RWPE2 (cell line): ENCODE measurements around the gene KAT7.

Source experiments
- ATAC-seq: fragments of 200-7000 bp; cut with Tn5 transposase; 3 replicates; pipeline ENCODE4 v1.9.1; 2021; ENCODE audit warnings: low read depth
- DNase-seq: peaks from one replicate; pipeline ENCODE4 v3.0.0-alpha.2; 2020; ENCODE audit warnings: low spot score
- H3K27ac ChIP-seq: fragments of 450-650 bp; 2 replicates; pipeline ENCODE4 v1.5.1; 2017; ENCODE audit warnings: mild to moderate bottlenecking; ENCODE audit not compliant: poor library complexity, severe bottlenecking
- H3K27me3 ChIP-seq: fragments of 250-450 bp; sonication (Bioruptor Pico); 2 replicates; pipeline ENCODE4 v1.5.1; 2021; ENCODE audit warnings: mild to moderate bottlenecking, moderate library complexity; ENCODE audit not compliant: insufficient read depth, poor library complexity, severe bottlenecking
- H3K36me3 ChIP-seq: fragments of 250-450 bp; sonication (Bioruptor Pico); 2 replicates; pipeline ENCODE4 v1.5.1; 2020; ENCODE audit warnings: low read depth, mild to moderate bottlenecking, moderate library complexity
- H3K4me1 ChIP-seq: fragments of 250-450 bp; sonication (Bioruptor Pico); 2 replicates; pipeline ENCODE4 v1.5.1; 2021; ENCODE audit warnings: mild to moderate bottlenecking, moderate library complexity; ENCODE audit not compliant: insufficient read depth, poor library complexity, severe bottlenecking
- H3K4me3 ChIP-seq: fragments of 250-450 bp; sonication (Bioruptor Pico); 2 replicates; pipeline ENCODE4 v1.5.1; 2021; ENCODE audit warnings: mild to moderate bottlenecking, moderate library complexity; ENCODE audit not compliant: severe bottlenecking
- H3K9me3 ChIP-seq: fragments of 250-450 bp; sonication (Bioruptor Pico); 2 replicates; pipeline ENCODE4 v1.5.1; 2021; ENCODE audit warnings: mild to moderate bottlenecking, moderate library complexity; ENCODE audit not compliant: severe bottlenecking
- CTCF ChIP-seq: fragments of 450-650 bp; IDR thresholded peaks from one replicate; pipeline ENCODE4 v1.5.1; 2017; ENCODE audit warnings: mild to moderate bottlenecking, moderate library complexity; ENCODE audit not compliant: poor library complexity, severe bottlenecking

KAT7 gene

DNA sequence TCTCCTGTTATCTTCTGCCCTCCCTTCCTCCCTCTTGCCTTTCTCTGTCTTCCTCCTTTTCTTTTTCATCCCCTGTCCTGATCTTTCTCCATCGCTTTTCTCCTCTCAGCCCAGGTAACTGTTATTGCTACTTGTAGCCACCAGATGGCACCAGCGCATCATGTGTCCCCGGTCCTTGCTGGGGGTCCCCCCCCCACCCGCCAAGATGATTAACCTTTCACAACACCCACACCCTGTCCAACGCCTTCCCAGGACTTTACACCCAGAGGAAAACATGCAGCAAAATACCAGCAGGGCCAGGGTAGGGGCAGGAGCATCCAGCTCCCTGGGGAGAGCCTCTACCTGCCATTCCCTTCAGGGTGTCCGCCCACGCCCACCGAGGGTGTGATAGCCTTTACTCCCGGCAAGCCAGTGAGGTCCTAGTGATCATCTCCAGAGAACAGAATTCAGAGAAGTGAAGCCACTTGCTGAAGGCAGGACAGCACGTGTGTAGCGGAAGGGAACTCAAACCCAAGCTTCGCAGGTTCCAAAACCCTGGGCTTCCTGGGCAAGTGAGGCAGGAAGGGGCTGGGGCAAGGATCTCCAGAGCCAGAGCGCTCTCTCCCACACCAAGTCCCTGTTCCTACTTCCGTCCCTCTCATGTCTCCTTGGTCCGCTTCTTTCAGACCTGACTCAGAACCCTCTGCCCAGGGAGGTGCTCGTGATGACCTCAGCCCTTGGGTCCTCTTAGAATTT is 72.8 kb downstream of the KAT7 start:
- ATAC-seq (peak; percentile 33; the same call in 2 of the 3 replicates), DNase-seq (no peak)
- no peaks in the 10 kb centered on the region for H3K36me3 ChIP-seq
- no peak overlapping the region for H3K27ac ChIP-seq
- no peak overlapping the region for H3K4me3 ChIP-seq
- H3K9me3 ChIP-seq: no peaks in the 10 kb centered on the region
- no peaks in the 10 kb centered on the region for H3K4me1 ChIP-seq
- TF ChIP-seq CTCF: peak; percentile 92
- H3K27me3 ChIP-seq: no peaks in the 10 kb centered on the region

DNA sequence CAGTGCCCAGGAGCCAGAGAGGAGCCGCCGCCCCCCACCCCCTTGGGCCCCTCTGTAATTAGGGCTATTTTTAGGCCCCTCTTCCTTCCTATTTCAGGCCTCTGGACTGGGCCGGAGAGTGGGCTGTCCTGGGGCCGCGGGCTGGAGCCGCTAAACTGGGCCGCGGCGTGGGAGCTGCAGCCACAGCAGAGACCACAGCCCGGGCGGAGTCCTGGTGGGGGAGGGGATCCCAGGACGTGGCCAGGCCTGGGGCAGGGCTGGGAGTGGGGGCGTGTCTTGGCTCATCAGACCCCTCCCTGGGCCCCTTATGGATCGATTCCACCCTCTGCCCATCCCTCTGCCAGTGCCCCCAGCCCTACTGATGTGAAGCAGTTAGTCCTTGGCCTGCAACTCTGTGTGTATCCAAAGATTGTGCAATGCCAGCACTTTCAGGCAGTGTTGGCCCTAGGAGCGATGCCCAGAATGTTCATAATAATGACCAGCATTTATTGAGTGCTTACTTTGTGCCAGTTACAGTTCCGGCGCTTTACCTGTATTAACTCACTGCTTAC is 74.4 kb downstream of the KAT7 start:
- no peaks in the 10 kb centered on the region for H3K27me3 ChIP-seq
- no peaks in the 10 kb centered on the region for H3K4me1 ChIP-seq
- no peaks in the 10 kb centered on the region for H3K9me3 ChIP-seq
- TF ChIP-seq CTCF: no peak
- ATAC-seq (no peak), DNase-seq (no peak)
- H3K4me3 ChIP-seq: no peak overlapping the region
- no peak overlapping the region for H3K27ac ChIP-seq
- no peaks in the 10 kb centered on the region for H3K36me3 ChIP-seq

GRCh38 chr17:49866019-49866380 is 77.5 kb downstream of the KAT7 start:
- no peak overlapping the region for H3K4me3 ChIP-seq
- no peaks in the 10 kb centered on the region for H3K9me3 ChIP-seq
- no peak for ATAC-seq
- no peaks in the 10 kb centered on the region for H3K4me1 ChIP-seq
- H3K27ac ChIP-seq: no peak overlapping the region
- no peak for DNase-seq
- H3K27me3 ChIP-seq: no peaks in the 10 kb centered on the region
- no peak for TF ChIP-seq CTCF
- no peaks in the 10 kb centered on the region for H3K36me3 ChIP-seq

- DNase-seq (no peak), ATAC-seq (no peak)
- Histone ChIP-seq H3K36me3 (no peaks in the 10 kb centered on the region), H3K27ac (no peak overlapping the region), H3K27me3 (no peaks in the 10 kb centered on the region), H3K4me3 (no peak overlapping the region), H3K4me1 (no peaks in the 10 kb centered on the region), H3K9me3 (no peaks in the 10 kb centered on the region)
- no peak for TF ChIP-seq CTCF
Observed at GRCh38 chr17:49866882-49867413, 78.5 kb downstream of the KAT7 start.

GRCh38 chr17:49869038-49869374 is 80.5 kb downstream of the KAT7 start:
- no peak overlapping the region for H3K4me3 ChIP-seq
- H3K27ac ChIP-seq: no peak overlapping the region
- ATAC-seq (no peak), DNase-seq (no peak)
- H3K9me3 ChIP-seq: no peaks in the 10 kb centered on the region
- H3K36me3 ChIP-seq: no peaks in the 10 kb centered on the region
- TF ChIP-seq CTCF: no peak
- no peaks in the 10 kb centered on the region for H3K4me1 ChIP-seq
- no peaks in the 10 kb centered on the region for H3K27me3 ChIP-seq
